Upper lobe of left lung (tissue), 4 donors: ENCODE measurements around the gene ZBTB7B.

Source experiments
- CTCF ChIP-seq, 6 experiments: fragments of 450-650 bp in 4 of 6; fragments of 200-600 bp in 2 of 6; sonication (generic) in 2 of 6; IDR thresholded peaks; one replicate each; pipeline ENCODE4 v1.5.1; 2016 to 2019; ENCODE audit warnings: antibody characterized with exemption in 6 of 6
- POLR2A ChIP-seq, 4 donors: fragments of 450-650 bp; IDR thresholded peaks; one replicate each; pipeline ENCODE4 v1.5.1; 2016 to 2017; ENCODE audit warnings: antibody characterized with exemption in 4 of 4, mild to moderate bottlenecking in 2 of 4

- TF ChIP-seq CTCF (IDR thresholded peaks at IDR 0.05) (no peak), POLR2A (IDR thresholded peaks at IDR 0.05) (no peak)
These were observed 47.3 kb downstream of the ZBTB7B start for GRCh38 chr1:155049651-155050559.
